Left ventricle myocardium inferior (tissue), 1 donor: Measurements from ENCODE around the gene HSBP1L1. TPM values are rescaled to one million over a fixed set of nuclear protein-coding genes. Genes with fewer than 3 reads are reported as not detected.
"Not testable (repeated sequence)": the region's sequence is repeated elsewhere in the genome, so short reads cannot be mapped to it uniquely, and the experiment has no call there.

Experiments
- DNase-seq: peaks from one replicate; pipeline ENCODE4 v3.0.0-alpha.2; 2020
- H3K27ac ChIP-seq: fragments of 200-600 bp; replicated peaks from 2 replicates; pipeline ENCODE4 v1.8.0; 2021
- H3K27me3 ChIP-seq: fragments of 200-600 bp; 2 replicates; pipeline ENCODE4 v1.8.0; 2021; ENCODE audit warnings: low read depth
- H3K36me3 ChIP-seq: fragments of 200-600 bp; 2 replicates; pipeline ENCODE4 v1.8.0; 2021
- H3K4me1 ChIP-seq: fragments of 200-600 bp; 2 replicates; pipeline ENCODE4 v1.8.0; 2021
- H3K4me3 ChIP-seq: fragments of 200-600 bp; 2 replicates; pipeline ENCODE4 v1.8.0; 2021; ENCODE audit warnings: mild to moderate bottlenecking, moderate library complexity
- H3K9me3 ChIP-seq: fragments of 200-600 bp; replicated peaks from 2 replicates; pipeline ENCODE4 v1.8.0; 2021
- CTCF ChIP-seq: fragments of 200-600 bp; IDR thresholded peaks from 2 replicates; pipeline ENCODE4 v1.8.0; 2021; ENCODE audit warnings: antibody characterized with exemption, mild to moderate bottlenecking, borderline replicate concordance
- intact Hi-C: fragments of 100-400 bp; cut with micrococcal nuclease; formaldehyde crosslinking; loops from one replicate; pipeline ENCODE4 v1.11.0; 2022
- total RNA-seq: library from RNA; stranded (reverse); fragmentation: NEBNext Ultra II Directional; extraction: Animal tissue kit (Norgen Biotek cat#: 25700); gene quantifications from one replicate; pipeline ENCODE4 v1.2.1, GENCODE V29; 2021
- donor health status: DM: no; HTN: yes; CAD: no; lungs with severe emphysema.

Gene HSBP1L1
- total RNA-seq, 1 donor from 2014 or later = 12.2 TPM

GRCh38 chr18:79956276-79956675, 8.2 kb upstream of the HSBP1L1 start:
- DNase-seq = no peak
- Histone ChIP-seq H3K27ac (no peak overlapping the region), H3K27me3 (peaks cover 9% of the 10 kb centered on the region), H3K4me3 (no peak overlapping the region), H3K36me3 (no peaks in the 10 kb centered on the region), H3K4me1 (peaks cover 11% of the 10 kb centered on the region), H3K9me3 (no peaks in the 10 kb centered on the region)
- intact Hi-C loops = no loop called here
- TF ChIP-seq CTCF = no peak

- Histone ChIP-seq H3K27ac (no peak overlapping the region), H3K36me3 (no peaks in the 10 kb centered on the region), H3K4me1 (peaks cover 5% of the 10 kb centered on the region), H3K4me3 (no peak overlapping the region), H3K9me3 (no peaks in the 10 kb centered on the region), H3K27me3 (peaks cover 17% of the 10 kb centered on the region)
- intact Hi-C loops = no loop called here
- DNase-seq = no peak
- TF ChIP-seq CTCF = no peak
These were observed 5.5 kb upstream of the HSBP1L1 start for GRCh38 chr18:79958981-79959380.

- H3K36me3 ChIP-seq, H3K4me3 ChIP-seq, intact Hi-C loops, H3K27ac ChIP-seq, H3K9me3 ChIP-seq, DNase-seq: not testable (repeated sequence)
- peaks cover 17% of the 10 kb centered on the region for H3K27me3 ChIP-seq
- peaks cover 14% of the 10 kb centered on the region for H3K4me1 ChIP-seq
These were observed 4.2 kb upstream of the HSBP1L1 start for GRCh38 chr18:79960161-79960801.

GRCh38 chr18:79960921-79961526, 3.4 kb upstream of the HSBP1L1 start:
- no peak for TF ChIP-seq CTCF
- intact Hi-C loops = no loop called here
- H3K4me1 ChIP-seq = peaks cover 19% of the 10 kb centered on the region
- no peak for DNase-seq
- H3K27ac ChIP-seq = no peak overlapping the region
- H3K4me3 ChIP-seq = no peak overlapping the region
- H3K36me3 ChIP-seq = no peaks in the 10 kb centered on the region
- no peaks in the 10 kb centered on the region for H3K9me3 ChIP-seq
- H3K27me3 ChIP-seq = peaks cover 17% of the 10 kb centered on the region

DNA sequence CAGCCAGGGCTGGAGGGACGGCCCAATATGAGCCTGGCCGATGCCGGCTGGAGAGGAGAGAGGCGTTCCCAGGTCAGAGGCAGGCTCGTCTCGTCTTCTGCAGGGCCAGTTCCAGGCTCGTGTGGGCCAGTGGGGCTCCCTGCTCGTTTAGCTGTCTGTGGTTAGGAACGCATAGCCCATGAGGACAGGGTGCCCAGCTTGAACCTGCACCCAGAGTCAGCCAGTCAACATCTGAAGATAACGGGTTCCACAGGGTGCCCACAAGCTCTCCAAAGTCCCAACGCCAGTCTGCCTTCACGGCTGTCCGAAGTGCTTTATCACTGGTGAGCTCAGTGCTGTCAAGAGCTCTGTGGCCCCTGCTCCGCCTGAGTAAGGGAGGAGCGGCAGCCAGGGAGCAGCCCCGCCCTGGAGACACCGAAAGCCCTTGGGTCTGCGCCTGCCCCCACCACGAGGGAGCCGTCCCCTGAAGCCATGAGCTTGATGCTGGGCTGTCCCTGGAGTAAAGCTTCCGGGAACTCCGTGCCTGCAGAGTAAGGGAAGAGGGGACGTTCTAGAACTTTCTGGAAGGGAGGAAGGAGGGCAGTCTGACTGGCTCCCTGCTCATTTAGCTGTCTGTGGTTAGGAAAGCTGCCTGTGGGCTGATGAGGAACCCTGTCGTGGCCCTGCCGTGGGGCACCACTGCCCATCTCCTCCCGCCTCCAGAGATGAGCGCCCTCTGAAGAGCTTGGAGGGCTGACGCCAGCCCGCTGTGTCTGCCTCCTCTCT, 2.7 kb upstream of the HSBP1L1 start:
- TF ChIP-seq CTCF = no peak
- intact Hi-C loops = no loop called here
- no peak for DNase-seq

DNA sequence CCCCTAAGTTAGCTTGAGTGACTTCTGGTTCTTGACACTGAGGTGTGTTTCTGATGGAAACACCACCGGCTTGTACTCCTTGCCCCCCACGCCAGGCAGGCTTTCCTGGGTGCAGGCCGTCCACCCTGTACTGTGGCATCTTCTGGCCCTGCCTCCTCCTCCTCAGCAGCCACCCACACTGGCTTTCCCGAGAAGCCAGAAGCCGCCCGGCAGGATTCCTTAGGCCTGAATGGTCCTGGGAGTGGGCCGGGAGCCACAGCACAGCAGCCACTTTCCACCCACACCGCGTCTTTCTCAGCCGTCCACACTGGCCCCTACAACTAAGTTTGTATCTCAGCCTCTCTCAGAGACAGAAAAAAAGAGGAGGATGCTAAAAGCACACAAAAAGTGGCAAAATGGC, 2.1 kb upstream of the HSBP1L1 start:
- Histone ChIP-seq H3K4me3 (no peak overlapping the region), H3K36me3 (no peaks in the 10 kb centered on the region), H3K27me3 (peaks cover 17% of the 10 kb centered on the region), H3K9me3 (no peaks in the 10 kb centered on the region), H3K27ac (no peak overlapping the region), H3K4me1 (peaks cover 19% of the 10 kb centered on the region)
- DNase-seq = no peak
- TF ChIP-seq CTCF = no peak
- intact Hi-C loops = no loop called here

More for the DNA sequence above, 2.7 kb upstream of the HSBP1L1 start:
- Histone ChIP-seq H3K9me3 (no peaks in the 10 kb centered on the region), H3K4me3 (no peak overlapping the region), H3K27me3 (peaks cover 17% of the 10 kb centered on the region), H3K4me1 (peaks cover 19% of the 10 kb centered on the region), H3K27ac (no peak overlapping the region), H3K36me3 (no peaks in the 10 kb centered on the region)
